Aorta (tissue), 5 donors: Measurements from ENCODE around the gene ACOX3. TPM values are rescaled to one million over a fixed set of nuclear protein-coding genes. Genes with fewer than 3 reads are reported as not detected.

Experiments used
- ATAC-seq: fragments of 200-7000 bp; cut with Tn5 transposase; one replicate; pipeline ENCODE4 v1.9.1; 2022; ENCODE audit warnings: moderate library complexity; ENCODE audit not compliant: low FRiP score
- DNase-seq, 2 donors: peaks; one replicate each; pipeline ENCODE4 v3.0.0-alpha.2; 2020
- H3K27ac ChIP-seq, 2 donors: one replicate each; pipeline ENCODE4 v1.5.1; 2013; ENCODE audit warnings: low read length in 2 of 2, mild to moderate bottlenecking in 2 of 2, moderate library complexity in 2 of 2, control low read depth in 1 of 2, inconsistent platforms in 1 of 2, low read depth in 1 of 2
- H3K27me3 ChIP-seq, 2 donors: one replicate each; pipeline ENCODE4 v1.6.1; 2013; ENCODE audit warnings: control low read depth in 1 of 2, low read length in 1 of 2, mild to moderate bottlenecking in 1 of 2, moderate library complexity in 1 of 2; ENCODE audit not compliant: insufficient read depth in 2 of 2, control insufficient read depth in 1 of 2
- H3K36me3 ChIP-seq, 2 donors: one replicate each; pipeline ENCODE4 v1.6.1; 2013; ENCODE audit warnings: control low read depth in 1 of 2, low read length in 1 of 2, mild to moderate bottlenecking in 1 of 2; ENCODE audit not compliant: insufficient read depth in 2 of 2, control insufficient read depth in 1 of 2
- H3K4me1 ChIP-seq, 2 donors: one replicate each; pipeline ENCODE4 v1.6.1; 2013; ENCODE audit warnings: low read length in 2 of 2, control low read depth in 1 of 2, mild to moderate bottlenecking in 1 of 2, moderate library complexity in 1 of 2; ENCODE audit not compliant: insufficient read depth in 2 of 2, control insufficient read depth in 1 of 2
- H3K4me3 ChIP-seq, 2 donors: one replicate each; pipeline ENCODE4 v1.5.1; 2013; ENCODE audit warnings: low read length in 2 of 2, control low read depth in 1 of 2, mild to moderate bottlenecking in 1 of 2
- H3K9me3 ChIP-seq: one replicate; pipeline ENCODE4 v1.6.1; 2013; ENCODE audit warnings: mild to moderate bottlenecking, low read length; ENCODE audit not compliant: control insufficient read depth
- WGBS, 2 donors: extraction: QIAGEN DNeasy Blood & Tissue Kit; methylation state at CpG; one replicate each; pipeline ENCODE4 v1.1.7; 2013; 5-methylcytosine and 5-hydroxymethylcytosine counted together
- intact Hi-C, 2 donors: fragments of 100-400 bp; cut with DNase I; formaldehyde crosslinking; loops; one replicate each; pipeline versions ENCODE4 v1.14.2 to v1.15.0; 2022
- polyA plus RNA-seq, 2 donors: library from polyadenylated mRNA; stranded (reverse); fragments of 200-250 nt; gene quantifications; one replicate each; pipeline ENCODE4 v1.2.3, GENCODE V29; 2013
- total RNA-seq, 2 donors: library from RNA; stranded (reverse); fragmentation: NEBNext Ultra II Directional; extraction: Animal tissue kit (Norgen Biotek cat#: 25700); gene quantifications; one replicate each; pipeline ENCODE4 v1.2.1, GENCODE V29; 2021
- donor health status: healthy with polysubstance abuse.
- donor health status: Bipolar disorder and iron deficiency.
- donor health status: DM: no; HTN: no; CAD: no.
- donor health status: DM: no; HTN: no; CAD: no.
- donor health status: DM: yes; HTN: yes; CAD: no.

The ACOX3 gene
- total and polyA plus RNA-seq, 4 donors: 26.3 to 43.7 (median 35.6) TPM

DNA sequence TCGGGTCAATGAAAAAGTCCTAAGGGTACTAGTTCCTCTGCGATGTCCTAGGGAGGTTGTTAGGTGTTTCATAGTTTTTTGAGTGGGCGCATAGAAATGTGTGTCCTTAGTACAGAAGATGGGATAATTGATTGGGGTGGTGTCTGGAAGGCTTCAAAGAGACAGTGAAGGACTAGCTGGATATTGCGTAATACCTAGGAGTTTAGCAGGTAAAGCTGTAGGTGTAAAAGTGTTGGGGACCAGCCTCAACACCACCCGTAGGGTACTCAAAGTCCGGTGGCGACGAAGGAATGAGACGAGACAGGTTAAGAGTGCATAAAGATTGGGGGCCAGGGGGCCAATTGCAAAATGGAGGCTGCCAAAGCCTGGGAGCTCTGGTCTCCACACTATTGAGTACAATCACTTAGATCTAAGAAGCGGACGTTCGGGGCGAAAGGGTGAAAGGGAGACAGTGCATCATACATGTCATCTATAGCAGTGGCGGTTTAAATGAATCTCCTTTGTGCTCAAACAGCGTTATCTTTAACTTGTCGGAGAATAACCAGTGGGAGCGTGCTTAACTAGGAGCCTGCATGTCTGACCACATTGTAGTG is 1.1 kb upstream of the ACOX3 start:
- Histone ChIP-seq H3K36me3 (no peaks in the 10 kb centered on the region), H3K4me1 (peaks cover 0 to 10% of the 10 kb centered on the region in 2 donors), H3K4me3 (peak overlapping the region; percentile 30 to 96), H3K9me3 (no peaks in the 10 kb centered on the region), H3K27ac (no peak overlapping the region), H3K27me3 (no peaks in the 10 kb centered on the region)
- 54 to 58% methylated on average over 17 of the region's 17 CpGs for WGBS, 2 donors
- intact Hi-C loops: no loop called here
- no peak for ATAC-seq
- DNase-seq: no peak

DNA sequence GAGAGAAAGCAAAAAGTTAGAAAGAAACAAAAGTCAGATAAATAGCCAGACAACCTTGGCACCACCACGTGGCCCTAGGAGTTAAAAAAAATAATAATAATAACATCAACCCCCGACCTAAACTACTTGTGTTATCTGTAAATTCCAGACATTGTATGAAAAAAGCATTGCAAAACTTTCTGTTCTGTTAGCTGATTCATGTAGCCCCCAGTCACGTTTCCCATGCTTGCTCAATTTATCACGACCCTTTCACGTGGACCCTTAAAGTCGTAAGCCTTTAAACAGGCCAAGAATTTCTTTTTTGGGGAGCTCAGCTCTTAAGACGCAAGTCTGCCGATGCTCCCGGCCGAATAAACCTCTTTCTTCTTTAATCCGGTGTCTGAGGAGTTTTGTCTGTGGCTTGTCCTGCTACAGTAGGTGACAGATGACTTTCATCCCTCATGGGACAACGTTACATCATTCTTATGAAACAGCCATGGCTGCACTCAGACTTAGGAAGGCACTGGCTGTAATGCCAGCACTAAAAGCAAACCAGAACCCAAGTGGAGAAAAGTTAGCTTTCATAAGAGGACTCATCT is 520 bp downstream of the ACOX3 start:
- Histone ChIP-seq H3K4me1 (peaks cover 0 to 10% of the 10 kb centered on the region in 2 donors), H3K9me3 (no peaks in the 10 kb centered on the region), H3K36me3 (no peaks in the 10 kb centered on the region), H3K27me3 (no peaks in the 10 kb centered on the region), H3K27ac (peak overlapping the region; percentile 70 to 96), H3K4me3 (peak overlapping the region; percentile 60 to 73)
- ATAC-seq (peak; percentile 63), DNase-seq (no peak)
- 1 to 7% methylated on average over 12 of the region's 12 CpGs for WGBS, 2 donors
- intact Hi-C loops: loop anchor here in 1 of 2 donors (1.0 kb wide), 1 partner anchor 12 kb away; no protein-coding TSS in a partner anchor

DNA sequence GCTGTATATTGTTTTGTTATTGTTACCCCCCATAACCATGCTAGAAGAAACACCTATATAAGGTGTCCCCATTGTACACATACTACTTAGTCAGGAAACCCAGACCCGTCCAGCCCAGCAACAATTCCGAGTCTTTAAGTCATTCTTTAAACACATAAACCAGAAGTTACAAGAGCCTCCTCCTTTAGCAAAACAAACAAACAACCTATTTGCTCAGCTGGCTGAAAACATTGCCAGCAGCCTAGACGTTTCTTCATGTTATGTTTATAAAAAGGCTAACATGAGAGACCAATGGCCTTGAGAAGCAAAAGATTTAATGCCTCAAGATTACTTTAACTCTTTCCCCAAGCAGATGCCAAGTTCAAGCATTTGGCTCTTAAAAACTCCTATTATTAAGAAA is 1.4 kb downstream of the ACOX3 start:
- WGBS, 2 donors: 32 to 51% methylated on average over 3 of the region's 3 CpGs
- H3K27me3 ChIP-seq: no peaks in the 10 kb centered on the region
- ATAC-seq (no peak), DNase-seq (no peak)
- no peak overlapping the region for H3K27ac ChIP-seq
- intact Hi-C loops: no loop called here
- no peaks in the 10 kb centered on the region for H3K9me3 ChIP-seq
- H3K4me3 ChIP-seq: no peak overlapping the region
- peaks cover 0 to 10% of the 10 kb centered on the region in 2 donors for H3K4me1 ChIP-seq
- H3K36me3 ChIP-seq: no peaks in the 10 kb centered on the region

DNA sequence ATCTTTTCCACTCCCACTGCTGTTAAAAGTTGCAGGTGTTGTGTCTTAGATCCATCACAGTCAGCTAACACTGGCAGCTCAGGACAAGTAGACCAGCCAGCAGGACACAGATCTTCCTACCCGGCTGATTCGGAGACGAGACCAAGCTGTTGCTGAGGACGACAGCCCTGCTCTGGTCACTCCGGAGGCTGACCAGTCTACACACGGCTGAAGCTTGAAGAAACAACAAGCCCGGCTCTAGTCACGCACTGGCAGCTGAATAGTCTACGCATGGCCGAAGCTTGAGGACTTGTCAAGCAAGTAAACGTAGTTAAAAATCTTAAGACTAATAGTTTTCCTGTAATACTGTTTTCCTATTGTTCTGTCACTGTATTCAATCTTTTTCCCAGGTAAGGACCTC is 1.8 kb downstream of the ACOX3 start:
- intact Hi-C loops: no loop called here
- 77 to 87% methylated on average over 11 of the region's 11 CpGs for WGBS, 2 donors
- H3K4me3 ChIP-seq: no peak overlapping the region
- DNase-seq: no peak
- no peak for ATAC-seq
- H3K27ac ChIP-seq: no peak overlapping the region
- H3K9me3 ChIP-seq: no peaks in the 10 kb centered on the region
- H3K36me3 ChIP-seq: no peaks in the 10 kb centered on the region
- peaks cover 0 to 10% of the 10 kb centered on the region in 2 donors for H3K4me1 ChIP-seq
- no peaks in the 10 kb centered on the region for H3K27me3 ChIP-seq

DNA sequence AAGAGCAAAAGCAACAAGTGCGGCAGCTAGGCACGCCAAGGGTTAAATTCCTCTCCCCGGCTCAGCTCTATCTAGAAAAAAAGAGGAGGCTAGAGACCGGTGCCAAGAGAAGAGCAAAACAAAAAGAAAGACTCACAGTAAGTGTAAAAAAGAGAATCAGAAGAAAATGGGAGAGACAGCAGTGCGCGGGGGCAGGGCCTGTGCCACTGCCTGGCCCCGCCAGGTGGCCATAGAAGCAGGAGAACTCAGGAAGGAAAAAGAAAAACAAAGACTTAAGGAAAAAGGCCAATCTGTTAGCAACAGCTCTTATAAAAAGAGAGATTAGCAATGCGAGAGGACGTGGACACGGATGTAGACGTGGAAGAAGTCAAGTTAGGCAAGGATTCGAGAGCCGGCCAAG is 3.2 kb downstream of the ACOX3 start:
- no peak overlapping the region for H3K4me3 ChIP-seq
- intact Hi-C loops: no loop called here

DNA sequence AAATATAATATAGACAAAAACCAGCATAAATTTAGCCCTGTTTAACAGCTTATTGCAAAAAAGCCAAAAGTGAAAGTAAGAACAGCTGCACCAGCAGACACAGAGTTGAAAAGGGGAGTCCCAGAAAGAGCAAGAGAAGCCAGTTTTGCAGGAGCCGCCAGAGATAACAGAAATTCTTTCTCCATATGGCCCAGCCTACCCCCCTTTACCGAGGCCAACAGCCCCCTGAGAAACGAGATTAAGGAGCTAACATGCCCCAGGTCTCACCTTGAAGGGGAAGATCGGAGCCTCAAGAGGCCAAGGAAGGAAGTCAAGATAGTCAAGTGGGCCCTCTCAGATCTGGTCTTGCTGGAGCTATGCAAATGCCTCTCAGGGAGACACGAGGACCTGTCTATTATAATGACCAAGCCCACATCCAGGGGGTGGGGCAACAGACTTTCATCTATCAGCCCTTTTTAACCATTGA is 4.8 kb downstream of the ACOX3 start:
- H3K4me3 ChIP-seq: no peak overlapping the region
- H3K27ac ChIP-seq: no peak overlapping the region
- H3K27me3 ChIP-seq: no peaks in the 10 kb centered on the region
- intact Hi-C loops: no loop called here
- DNase-seq: no peak
- no peaks in the 10 kb centered on the region for H3K4me1 ChIP-seq
- H3K9me3 ChIP-seq: no peaks in the 10 kb centered on the region
- WGBS, 2 donors: 31 to 46% methylated on average over 5 of the region's 5 CpGs
- ATAC-seq: no peak
- no peaks in the 10 kb centered on the region for H3K36me3 ChIP-seq

More for the DNA sequence above, 3.2 kb downstream of the ACOX3 start:
- Histone ChIP-seq H3K27me3 (no peaks in the 10 kb centered on the region), H3K27ac (no peak overlapping the region), H3K4me1 (peaks cover 0 to under 1% of the 10 kb centered on the region in 2 donors), H3K36me3 (no peaks in the 10 kb centered on the region), H3K9me3 (no peaks in the 10 kb centered on the region)
- WGBS, 2 donors: 40 to 60% methylated on average over 13 of the region's 13 CpGs
- DNase-seq (no peak), ATAC-seq (no peak)

DNA sequence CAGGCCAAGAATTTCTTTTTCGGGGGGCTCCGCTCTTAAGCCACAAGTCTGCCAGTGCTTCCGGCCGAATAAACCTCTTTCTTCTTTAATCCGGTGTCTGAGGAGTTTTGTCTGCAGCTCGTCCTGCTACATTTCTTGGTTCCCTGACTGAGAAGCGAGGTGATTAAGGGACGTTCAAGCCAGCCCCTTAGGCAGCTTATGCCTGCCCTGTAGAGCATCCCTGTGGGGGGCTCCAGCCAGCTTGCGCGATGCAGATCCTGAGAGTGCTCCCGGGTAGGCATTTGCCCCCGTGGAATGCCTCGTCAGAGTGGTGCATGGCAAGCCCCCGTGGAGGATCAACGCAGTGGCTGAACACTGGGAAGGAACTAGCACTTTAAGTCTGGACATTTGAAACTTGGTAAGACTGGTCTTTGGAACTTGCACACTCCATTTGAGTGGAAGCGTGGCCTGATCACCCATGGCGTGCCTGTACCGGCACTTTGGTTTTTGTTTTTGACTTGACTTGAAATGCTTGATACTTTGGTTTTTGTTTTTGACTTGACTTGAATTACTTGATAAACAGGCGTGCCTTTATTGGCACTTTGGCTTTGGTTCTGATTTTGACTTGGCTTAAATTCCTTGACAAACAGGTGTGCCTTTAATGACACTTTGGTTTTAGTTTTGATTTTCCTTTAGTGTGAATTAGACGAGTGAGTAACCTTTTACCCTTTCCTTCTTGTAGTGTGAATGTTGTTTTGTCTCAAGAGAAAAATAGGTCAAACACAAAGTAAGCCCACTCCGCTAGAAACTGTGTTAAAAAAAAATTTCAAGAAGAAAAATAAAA is 6.1 kb downstream of the ACOX3 start:
- H3K9me3 ChIP-seq: no peaks in the 10 kb centered on the region
- H3K27ac ChIP-seq: no peak overlapping the region
- 85% methylated on average over 21 of the region's 21 CpGs for WGBS, 2 donors
- intact Hi-C loops: no loop called here
- H3K4me1 ChIP-seq: no peaks in the 10 kb centered on the region
- no peaks in the 10 kb centered on the region for H3K27me3 ChIP-seq
- H3K4me3 ChIP-seq: no peak overlapping the region
- DNase-seq: no peak
- no peak for ATAC-seq
- no peaks in the 10 kb centered on the region for H3K36me3 ChIP-seq

DNA sequence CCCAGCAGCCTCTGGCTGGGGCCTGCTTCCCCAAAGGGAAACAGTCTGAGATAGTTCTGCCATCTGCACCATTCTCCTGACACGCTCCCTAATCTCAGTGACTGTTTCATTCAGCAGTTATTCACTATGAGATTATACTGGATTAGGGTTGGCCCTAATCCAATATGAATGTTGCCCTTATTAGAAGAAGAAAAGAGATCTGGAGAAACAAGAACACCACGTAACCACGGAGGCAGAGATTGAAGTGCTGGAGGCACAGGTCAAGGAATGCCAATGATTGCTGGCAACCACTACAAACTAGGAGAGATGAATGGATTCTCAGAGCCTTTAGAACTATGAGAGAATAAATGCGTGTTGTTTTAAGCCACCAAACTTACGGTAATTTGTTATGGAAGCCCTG is 7.4 kb downstream of the ACOX3 start:
- Histone ChIP-seq H3K27me3 (no peaks in the 10 kb centered on the region), H3K36me3 (no peaks in the 10 kb centered on the region), H3K27ac (no peak overlapping the region), H3K4me3 (no peak overlapping the region), H3K9me3 (no peaks in the 10 kb centered on the region), H3K4me1 (no peaks in the 10 kb centered on the region)
- DNase-seq (no peak), ATAC-seq (no peak)
- intact Hi-C loops: no loop called here
- 82 to 83% methylated on average over 5 of the region's 5 CpGs for WGBS, 2 donors
